K562 (cell line): ENCODE measurements around the gene TRAF3. TPM values are rescaled to one million over a fixed set of nuclear protein-coding genes. Genes with fewer than 3 reads are reported as not detected.

ENCODE experiments used
- AFF1 ChIP-seq, 2 experiments: fragments of 450-650 bp; IDR thresholded peaks; 2 replicates each; pipeline ENCODE4 v1.6.1; 2018; ENCODE audit warnings: mild to moderate bottlenecking in 2 of 2, low read depth in 1 of 2; ENCODE audit not compliant: partially characterized antibody in 2 of 2
- MAFF ChIP-seq: IDR thresholded peaks from 2 replicates; pipeline ENCODE4 v1.6.1; 2012; ENCODE audit warnings: low read length, improper control_type of control experiment
- MEF2D ChIP-seq: conservative IDR thresholded peaks from 2 replicates; pipeline ENCODE4 v1.6.1; 2016; ENCODE audit warnings: low read depth, missing genetic modification characterization, missing compliant biosample characterization
- NR4A1 ChIP-seq, 2 experiments: fragments of 250-450 bp in 1 of 2; fragments of 450-650 bp in 1 of 2; sonication (Bioruptor Pico) in 1 of 2; IDR thresholded peaks; 2 replicates each; pipeline versions ENCODE4 v1.4.0 to v1.6.1; 2016 to 2020; ENCODE audit warnings: mild to moderate bottlenecking in 2 of 2, missing compliant biosample characterization in 1 of 2, missing genetic modification characterization in 1 of 2, moderate library complexity in 1 of 2
- SAFB2 ChIP-seq: fragments of 200-400 bp; formaldehyde crosslinking; IDR thresholded peaks from 2 replicates; pipeline ENCODE4 v1.6.1; 2018; ENCODE audit warnings: borderline replicate concordance, low read length, low read depth, moderate library complexity; ENCODE audit not compliant: severe bottlenecking
- SETDB1 ChIP-seq: IDR thresholded peaks from one replicate; pipeline ENCODE4 v1.6.1; 2012; ENCODE audit warnings: low read length, control low read depth, inconsistent platforms
- SP1 ChIP-seq: sonication (generic); formaldehyde crosslinking; IDR thresholded peaks from 2 replicates; pipeline ENCODE4 v1.8.1; 2022; ENCODE audit warnings: mild to moderate bottlenecking, missing genetic modification reagents
- SP2 ChIP-seq: IDR thresholded peaks from 2 replicates; pipeline ENCODE4 v1.6.1; 2011; ENCODE audit warnings: mild to moderate bottlenecking, low read depth, low read length, moderate library complexity; ENCODE audit not compliant: poor library complexity, severe bottlenecking; ENCODE audit errors: extremely low read depth
- ZNF274 ChIP-seq: IDR thresholded peaks from 2 replicates; pipeline ENCODE4 v1.6.1; 2011; ENCODE audit warnings: low read depth, mild to moderate bottlenecking, low read length, moderate library complexity, borderline replicate concordance
- polyA plus RNA-seq, 8 experiments: library from polyadenylated mRNA; depleted of rRNA in 4 of 8; stranded (reverse) in 5 of 8; unstranded in 3 of 8; fragments of >200 nt; fragmentation: Nextera tagmentation in 2 of 8; fragmentation: Illumina TruSeq in 1 of 8; extraction: Ambion mirVana in 2 of 8; extraction: Trizol in 1 of 8; gene quantifications; 2 replicates each; pipeline versions ENCODE4 v1.2.1 to v1.2.3, GENCODE V29; 2011 to 2014; ENCODE audit warnings: inconsistent platforms in 1 of 8, missing spikeins in 1 of 8
- total RNA-seq, 7 experiments: library from RNA; depleted of rRNA in 6 of 7; stranded (reverse); fragments of >200 nt in 6 of 7; fragmentation: Illumina TruSeq in 2 of 7; extraction: Trizol in 2 of 7; gene quantifications; 2 replicates each; pipeline versions ENCODE4 v1.2.1 to v1.2.3, GENCODE V29; 2011 to 2021; ENCODE audit warnings: low replicate concordance in 1 of 7

Gene TRAF3
- total and polyA plus RNA-seq, 9 of the 15 experiments (the other 6 are each of a cell fraction or from before 2014, with no cell fraction given) = 0.52 to 21.3 (median 9.9) TPM

GRCh38 chr14:102736956-102737355 lies 40.3 kb upstream of the TRAF3 start (continued):
- no peak for TF ChIP-seq MAFF
- no peak for TF ChIP-seq ZNF274
- TF ChIP-seq SETDB1 = no peak
- no peak for TF ChIP-seq AFF1 (IDR thresholded peaks at IDR 0.05; ENCODE audit: low read depth in 1 of 2, partially characterized antibody in 2 of 2)
- TF ChIP-seq SAFB2 = no peak
- no peak for TF ChIP-seq SP2
- no peak for TF ChIP-seq MEF2D
- no peak for TF ChIP-seq SP1
- TF ChIP-seq NR4A1 (CRISPR knock-in tag; IDR thresholded peaks at IDR 0.05) = no peak
- no peak for TF ChIP-seq NR4A1 (tag; IDR thresholded peaks at IDR 0.05)
